Measurements from ENCODE around the gene PCDHAC1. TPM values are rescaled to one million over a fixed set of nuclear protein-coding genes. Genes with fewer than 3 reads are reported as not detected.

Gene PCDHAC1
- total RNA-seq, 2 experiments from 2014 or later = not detected

- no peaks in the 10 kb centered on the region for H3K79me2 ChIP-seq (ENCODE audit: insufficient read depth, low read depth, low read length)
- H4K20me1 ChIP-seq (ENCODE audit: insufficient read depth, low read length) = no peaks in the 10 kb centered on the region
- BruUV-seq (replicated peaks) = no TSS peak
- no peak for DNase-seq (ENCODE audit: low spot score)
- TF ChIP-seq CTCF (conservative IDR thresholded peaks at IDR 0.05; ENCODE audit: low read length) (no peak), EZH2phosphoT487 (IDR thresholded peaks at IDR 0.05; ENCODE audit: borderline replicate concordance, low read depth, low read length) (no peak)
- H3K27ac ChIP-seq (ENCODE audit: low read depth, low read length, poor library complexity, severe bottlenecking) = no peak overlapping the region
- H2AFZ ChIP-seq (ENCODE audit: low read length) = no peak overlapping the region
- no peak overlapping the region for H3K4me2 ChIP-seq (ENCODE audit: low read length)
- H3K9me2 ChIP-seq (ENCODE audit: insufficient read depth, low read length) = no peaks in the 10 kb centered on the region
- H3K4me1 ChIP-seq (ENCODE audit: insufficient read depth, low read length, poor library complexity, severe bottlenecking) = no peaks in the 10 kb centered on the region
- intact Hi-C loops (cut with micrococcal nuclease; ENCODE audit: unreplicated experiment) = no loop called here
- H3K4me3 ChIP-seq (ENCODE audit: low read depth, low read length, poor library complexity, severe bottlenecking) = no peak overlapping the region
- POLR2A ChIA-PET = no interaction called here
- H3K9me3 ChIP-seq (ENCODE audit: low read length) = no peaks in the 10 kb centered on the region
- H3K36me3 ChIP-seq (ENCODE audit: insufficient read depth, low read length) = no peaks in the 10 kb centered on the region
- CTCF ChIA-PET (ENCODE audit: unreplicated experiment) = no interaction called here
These were observed 52.9 kb downstream of the PCDHAC1 start for GRCh38 chr5:140978983-140979382.

Small RNA genes within 50 kb of the gene (small RNA-seq; reads per million reads assigned to genes)
- gene AC010223.1 = not detected

Other genes starting within 250 kb of the PCDHAC1 start
- 43.7 and 44.3 TPM in 2 replicates for gene HARS1, start 234.9 kb upstream of the PCDHAC1 start, total RNA-seq (2014; rRNA removed; shearing (Covaris generic))
- gene HARS1, start 234.9 kb upstream of the PCDHAC1 start, total RNA-seq (2022) = 61.4 and 61.6 TPM in 2 replicates
- gene HARS2, start 234.8 kb upstream of the PCDHAC1 start, total RNA-seq (2014; rRNA removed; shearing (Covaris generic)) = 20.8 and 23.4 TPM in 2 replicates
- gene HARS2, start 234.8 kb upstream of the PCDHAC1 start, total RNA-seq (2022) = 27.3 and 27.5 TPM in 2 replicates
- 24.8 and 40.0 TPM in 2 replicates for gene ZMAT2, start 225.9 kb upstream of the PCDHAC1 start, total RNA-seq (2014; rRNA removed; shearing (Covaris generic))
- gene ZMAT2, start 225.9 kb upstream of the PCDHAC1 start, total RNA-seq (2022) = 41.6 and 44.9 TPM in 2 replicates
- gene PCDHA1, start 140.2 kb upstream of the PCDHAC1 start, total RNA-seq (2014; rRNA removed; shearing (Covaris generic)) = not detected in 2 replicates
- gene PCDHA1, start 140.2 kb upstream of the PCDHAC1 start, total RNA-seq (2022) = not detected in 2 replicates
- not detected in 2 replicates for gene PCDHA2, start 131.4 kb upstream of the PCDHAC1 start, total RNA-seq (2014; rRNA removed; shearing (Covaris generic))
- not detected in 2 replicates for gene PCDHA2, start 131.4 kb upstream of the PCDHAC1 start, total RNA-seq (2022)
- not detected in 2 replicates for gene PCDHA3, start 125.2 kb upstream of the PCDHAC1 start, total RNA-seq (2014; rRNA removed; shearing (Covaris generic))
- not detected in 2 replicates for gene PCDHA3, start 125.2 kb upstream of the PCDHAC1 start, total RNA-seq (2022)
- not detected in 2 replicates for gene PCDHA4, start 119.2 kb upstream of the PCDHAC1 start, total RNA-seq (2014; rRNA removed; shearing (Covaris generic))
- gene PCDHA4, start 119.2 kb upstream of the PCDHAC1 start, total RNA-seq (2022) = not detected in 2 replicates
- not detected in 2 replicates for gene PCDHA5, start 104.7 kb upstream of the PCDHAC1 start, total RNA-seq (2014; rRNA removed; shearing (Covaris generic))
- not detected in 2 replicates for gene PCDHA5, start 104.7 kb upstream of the PCDHAC1 start, total RNA-seq (2022)
- gene PCDHA6, start 98.3 kb upstream of the PCDHAC1 start, total RNA-seq (2014; rRNA removed; shearing (Covaris generic)) = not detected in 2 replicates
- not detected in 2 replicates for gene PCDHA6, start 98.3 kb upstream of the PCDHAC1 start, total RNA-seq (2022)
- gene PCDHA7, start 92.0 kb upstream of the PCDHAC1 start, total RNA-seq (2014; rRNA removed; shearing (Covaris generic)) = not detected in 2 replicates
- not detected in 2 replicates for gene PCDHA7, start 92.0 kb upstream of the PCDHAC1 start, total RNA-seq (2022)
- not detected in 2 replicates for gene PCDHA8, start 85.1 kb upstream of the PCDHAC1 start, total RNA-seq (2014; rRNA removed; shearing (Covaris generic))
- not detected in 2 replicates for gene PCDHA8, start 85.1 kb upstream of the PCDHAC1 start, total RNA-seq (2022)
- gene PCDHA9, start 77.9 kb upstream of the PCDHAC1 start, total RNA-seq (2014; rRNA removed; shearing (Covaris generic)) = not detected in 2 replicates
- gene PCDHA9, start 77.9 kb upstream of the PCDHAC1 start, total RNA-seq (2022) = not detected in 2 replicates
- not detected in 2 replicates for gene PCDHA10, start 70.4 kb upstream of the PCDHAC1 start, total RNA-seq (2014; rRNA removed; shearing (Covaris generic))
- gene PCDHA10, start 70.4 kb upstream of the PCDHAC1 start, total RNA-seq (2022) = not detected in 2 replicates
- gene PCDHA11, start 57.3 kb upstream of the PCDHAC1 start, total RNA-seq (2014; rRNA removed; shearing (Covaris generic)) = not detected in 2 replicates
- not detected in 2 replicates for gene PCDHA11, start 57.3 kb upstream of the PCDHAC1 start, total RNA-seq (2022)
- not detected in 2 replicates for gene PCDHA12, start 51.0 kb upstream of the PCDHAC1 start, total RNA-seq (2014; rRNA removed; shearing (Covaris generic))
- gene PCDHA12, start 51.0 kb upstream of the PCDHAC1 start, total RNA-seq (2022) = not detected in 2 replicates
- not detected in 2 replicates for gene PCDHA13, start 44.2 kb upstream of the PCDHAC1 start, total RNA-seq (2014; rRNA removed; shearing (Covaris generic))
- gene PCDHA13, start 44.2 kb upstream of the PCDHAC1 start, total RNA-seq (2022) = not detected in 2 replicates
- not detected in 2 replicates for gene PCDHAC2, start 40.2 kb downstream of the PCDHAC1 start, total RNA-seq (2014; rRNA removed; shearing (Covaris generic))
- not detected in 2 replicates for gene PCDHAC2, start 40.2 kb downstream of the PCDHAC1 start, total RNA-seq (2022)
- gene PCDHB1, start 125.1 kb downstream of the PCDHAC1 start, total RNA-seq (2014; rRNA removed; shearing (Covaris generic)) = not detected in 2 replicates
- gene PCDHB1, start 125.1 kb downstream of the PCDHAC1 start, total RNA-seq (2022) = not detected in 2 replicates
- not detected in 2 replicates for gene PCDHB2, start 168.3 kb downstream of the PCDHAC1 start, total RNA-seq (2014; rRNA removed; shearing (Covaris generic))
- not detected in 2 replicates for gene PCDHB2, start 168.3 kb downstream of the PCDHAC1 start, total RNA-seq (2022)
- not detected in 2 replicates for gene PCDHB3, start 174.2 kb downstream of the PCDHAC1 start, total RNA-seq (2014; rRNA removed; shearing (Covaris generic))
- gene PCDHB3, start 174.2 kb downstream of the PCDHAC1 start, total RNA-seq (2022) = not detected in 2 replicates
- not detected in 2 replicates for gene PCDHB4, start 195.5 kb downstream of the PCDHAC1 start, total RNA-seq (2014; rRNA removed; shearing (Covaris generic))
- not detected in 2 replicates for gene PCDHB4, start 195.5 kb downstream of the PCDHAC1 start, total RNA-seq (2022)
- not detected in 2 replicates for gene PCDHB5, start 208.9 kb downstream of the PCDHAC1 start, total RNA-seq (2014; rRNA removed; shearing (Covaris generic))
- not detected in 2 replicates for gene PCDHB5, start 208.9 kb downstream of the PCDHAC1 start, total RNA-seq (2022)
- not detected in 2 replicates for gene PCDHB6, start 223.8 kb downstream of the PCDHAC1 start, total RNA-seq (2014; rRNA removed; shearing (Covaris generic))
- not detected in 2 replicates for gene PCDHB6, start 223.8 kb downstream of the PCDHAC1 start, total RNA-seq (2022)
- not detected in 2 replicates for gene PCDHB7, start 246.3 kb downstream of the PCDHAC1 start, total RNA-seq (2014; rRNA removed; shearing (Covaris generic))
- gene PCDHB7, start 246.3 kb downstream of the PCDHAC1 start, total RNA-seq (2022) = not detected in 2 replicates

Measured in OCI-LY7 (cell line).